HG02973 (cell line): ENCODE results near the gene PPP1R1B.
"Not testable (repeated sequence)": the region's sequence is repeated elsewhere in the genome, so short reads cannot be mapped to it uniquely, and the experiment has no call there.

Experiments
- ATAC-seq: cut with Tn5 transposase; IDR thresholded peaks from one replicate; pipeline ENCODE4 v1.9.1; 2021; ENCODE audit warnings: moderate library complexity; ENCODE audit not compliant: unreplicated experiment

PPP1R1B gene

GRCh38 chr17:39626171-39627046, at the start of gene PPP1R1B:
TSS of gene PPP1R1B (plus strand) at chr17:39626952. CDS start at chr17:39627393, 441 bp downstream.
- no peak for ATAC-seq

GRCh38 chr17:39578272-39578671, 48.5 kb upstream of the PPP1R1B start:
- ATAC-seq = no peak

- no peak for ATAC-seq
These were observed 47.3 kb upstream of the PPP1R1B start for GRCh38 chr17:39579318-39580081.

GRCh38 chr17:39580082-39580468, 46.7 kb upstream of the PPP1R1B start:
- ATAC-seq = no peak

- ATAC-seq = no peak
These were observed 45.5 kb upstream of the PPP1R1B start for GRCh38 chr17:39581071-39581758.

- no peak for ATAC-seq
These were observed 45.0 kb upstream of the PPP1R1B start for GRCh38 chr17:39581759-39582085.

- ATAC-seq = no peak
These were observed 44.1 kb upstream of the PPP1R1B start for GRCh38 chr17:39582658-39583057.

- not testable (repeated sequence) for ATAC-seq
These were observed 36.6 kb upstream of the PPP1R1B start for GRCh38 chr17:39590180-39590579.

- ATAC-seq = no peak
These were observed 34.5 kb upstream of the PPP1R1B start for GRCh38 chr17:39591958-39592954.

GRCh38 chr17:39593371-39593770, 33.4 kb upstream of the PPP1R1B start:
- ATAC-seq = no peak

- ATAC-seq = no peak
These were observed 31.5 kb upstream of the PPP1R1B start for GRCh38 chr17:39595294-39595693.

- no peak for ATAC-seq
These were observed 30.7 kb upstream of the PPP1R1B start for GRCh38 chr17:39595928-39596510.

- no peak for ATAC-seq
These were observed 30.0 kb upstream of the PPP1R1B start for GRCh38 chr17:39596543-39597267.

GRCh38 chr17:39597372-39598046, 29.2 kb upstream of the PPP1R1B start:
- no peak for ATAC-seq

- no peak for ATAC-seq
These were observed 28.7 kb upstream of the PPP1R1B start for GRCh38 chr17:39598047-39598481.

GRCh38 chr17:39598630-39599003, 28.1 kb upstream of the PPP1R1B start:
- ATAC-seq = no peak

- ATAC-seq = no peak
These were observed 27.6 kb upstream of the PPP1R1B start for GRCh38 chr17:39599004-39599664.

GRCh38 chr17:39599665-39600231, 27.0 kb upstream of the PPP1R1B start:
- ATAC-seq = no peak
